Astrocyte of the cerebellum (primary cell): ENCODE results near the gene DNM1.

Experiments
- DNase-seq: peaks from one replicate; pipeline ENCODE4 v3.0.0-alpha.2; 2011; ENCODE audit warnings: low read depth
- H3K4me3 ChIP-seq: 2 replicates; pipeline ENCODE4 v1.5.1; 2011; ENCODE audit warnings: mild to moderate bottlenecking, low read depth, low read length, moderate library complexity
- in situ Hi-C: cut with HindIII; loops from 2 replicates; pipeline ENCODE4 v1.10.0; 2017; ENCODE audit warnings: low sequenced_read_pairs
- TF ChIP-seq, protein P1 (sequence below): IDR thresholded peaks from 2 replicates; pipeline ENCODE4 v1.5.1; 2012; ENCODE audit warnings: low read length, low read depth, moderate library complexity, mild to moderate bottlenecking; ENCODE audit errors: missing control alignments

Gene DNM1

DNA sequence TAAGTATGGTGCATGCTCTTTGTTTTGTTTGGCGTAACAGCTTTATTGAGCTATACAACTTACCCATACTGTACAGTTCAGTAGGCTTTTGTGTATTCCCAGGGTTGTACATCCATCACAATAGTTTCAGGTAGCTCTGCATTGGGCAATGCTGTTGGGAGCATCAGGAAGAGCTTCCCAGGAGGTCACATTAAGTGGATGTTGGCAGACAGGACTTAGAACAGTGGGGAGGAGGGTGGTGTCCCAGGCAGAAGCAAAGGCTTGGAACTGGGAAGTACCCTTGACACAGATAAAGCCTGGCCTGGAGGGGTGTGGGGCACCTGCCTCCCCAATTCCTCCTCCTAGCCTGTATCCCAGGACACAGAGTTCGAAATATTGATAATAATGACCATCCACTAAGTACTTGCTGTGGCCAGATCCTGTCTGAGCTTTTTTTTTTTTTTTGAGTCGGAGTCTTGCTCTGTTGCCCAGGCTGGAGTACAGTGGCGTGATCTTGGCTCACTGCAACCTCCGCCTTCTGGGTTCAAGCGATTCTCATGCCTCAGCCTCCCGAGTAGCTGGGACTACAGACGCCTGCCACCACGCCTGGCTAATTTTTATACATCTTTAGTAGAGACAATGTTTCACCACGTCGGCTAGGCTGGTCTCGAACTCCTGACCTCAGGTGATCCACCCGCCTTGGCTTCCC is 41.8 kb upstream of the DNM1 start:
- no peak overlapping the region for H3K4me3 ChIP-seq
- DNase-seq, result no peak
- TF ChIP-seq, protein P1, sequence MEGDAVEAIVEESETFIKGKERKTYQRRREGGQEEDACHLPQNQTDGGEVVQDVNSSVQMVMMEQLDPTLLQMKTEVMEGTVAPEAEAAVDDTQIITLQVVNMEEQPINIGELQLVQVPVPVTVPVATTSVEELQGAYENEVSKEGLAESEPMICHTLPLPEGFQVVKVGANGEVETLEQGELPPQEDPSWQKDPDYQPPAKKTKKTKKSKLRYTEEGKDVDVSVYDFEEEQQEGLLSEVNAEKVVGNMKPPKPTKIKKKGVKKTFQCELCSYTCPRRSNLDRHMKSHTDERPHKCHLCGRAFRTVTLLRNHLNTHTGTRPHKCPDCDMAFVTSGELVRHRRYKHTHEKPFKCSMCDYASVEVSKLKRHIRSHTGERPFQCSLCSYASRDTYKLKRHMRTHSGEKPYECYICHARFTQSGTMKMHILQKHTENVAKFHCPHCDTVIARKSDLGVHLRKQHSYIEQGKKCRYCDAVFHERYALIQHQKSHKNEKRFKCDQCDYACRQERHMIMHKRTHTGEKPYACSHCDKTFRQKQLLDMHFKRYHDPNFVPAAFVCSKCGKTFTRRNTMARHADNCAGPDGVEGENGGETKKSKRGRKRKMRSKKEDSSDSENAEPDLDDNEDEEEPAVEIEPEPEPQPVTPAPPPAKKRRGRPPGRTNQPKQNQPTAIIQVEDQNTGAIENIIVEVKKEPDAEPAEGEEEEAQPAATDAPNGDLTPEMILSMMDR, result no peak
- in situ Hi-C loops, result no loop called here

- in situ Hi-C loops, result no loop called here
Measured at GRCh38 chr9:128162215-128163026, 40.8 kb upstream of the DNM1 start.

GRCh38 chr9:128163027-128163515 is 40.1 kb upstream of the DNM1 start:
- TF ChIP-seq, protein P1, result no peak
- no peak for DNase-seq
- in situ Hi-C loops, result no loop called here
- H3K4me3 ChIP-seq, result no peak overlapping the region

More at GRCh38 chr9:128162215-128163026, 40.8 kb upstream of the DNM1 start:
- no peak for DNase-seq
- H3K4me3 ChIP-seq, result no peak overlapping the region
- TF ChIP-seq, protein P1, result no peak

DNA sequence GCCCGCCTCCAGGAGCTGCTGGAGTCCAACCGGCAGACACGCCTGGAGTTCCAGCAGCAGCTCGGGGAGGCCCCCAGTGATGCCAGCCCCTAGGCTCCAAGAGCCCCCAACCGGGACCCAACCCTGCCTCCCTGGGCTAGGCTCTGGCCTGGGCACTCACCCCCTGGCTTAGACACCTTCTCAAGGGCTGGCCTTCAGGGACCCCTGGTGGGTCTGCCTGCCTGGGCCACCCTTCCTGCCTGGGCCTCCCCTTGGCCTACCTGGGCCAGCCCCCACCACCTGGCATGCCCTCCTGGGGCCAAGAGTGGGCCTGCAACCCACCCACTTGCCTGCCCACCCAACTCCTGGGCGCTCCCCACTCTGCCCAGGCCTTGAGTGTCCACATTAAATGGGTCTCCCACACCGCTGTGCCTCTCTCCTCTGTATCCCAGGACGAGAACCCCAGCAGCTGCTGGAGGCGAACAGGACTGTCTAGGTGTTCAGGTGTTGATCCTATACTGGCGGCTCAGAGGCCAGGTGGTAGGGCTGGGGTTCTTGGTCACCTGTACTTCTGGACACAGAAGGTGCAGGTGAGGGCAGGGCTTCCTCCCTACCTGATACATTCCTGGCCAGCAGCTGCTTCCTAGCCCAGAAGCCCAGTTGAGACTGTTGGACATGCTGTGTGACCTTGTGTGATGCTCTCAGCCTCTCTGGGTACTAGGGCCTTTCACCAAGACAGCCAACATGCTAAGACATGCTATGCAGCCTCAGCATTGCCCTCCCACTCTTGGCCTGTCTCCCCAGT is 39.5 kb upstream of the DNM1 start:
- in situ Hi-C loops, result no loop called here
- TF ChIP-seq, protein P1, result no peak
- no peak for DNase-seq
- no peak overlapping the region for H3K4me3 ChIP-seq

- TF ChIP-seq, protein P1, result no peak
- no peak for DNase-seq
- in situ Hi-C loops, result no loop called here
- no peak overlapping the region for H3K4me3 ChIP-seq
Measured at GRCh38 chr9:128164307-128164885, 38.8 kb upstream of the DNM1 start.

- TF ChIP-seq, protein P1, result no peak
- in situ Hi-C loops, result no loop called here
- no peak for DNase-seq
- no peak overlapping the region for H3K4me3 ChIP-seq
Measured at GRCh38 chr9:128166169-128166568, 37.0 kb upstream of the DNM1 start.
